GM12878 (cell line): ENCODE data around the gene GALNT11. TPM values are rescaled to one million over a fixed set of nuclear protein-coding genes. Genes with fewer than 3 reads are reported as not detected.
A peak's percentile ranks its signal among the peaks of the same experiment; 100 is the strongest.

ENCODE experiments used
- ATAC-seq: fragments of 200-7000 bp; cut with Tn5 transposase; 3 replicates; pipeline ENCODE4 v1.9.1; 2020; ENCODE audit warnings: mild to moderate bottlenecking, moderate library complexity
- BruUV-seq: library from RNA; stranded (reverse); fragments of 400-500 nt; replicated peaks from 2 replicates; lab custom pipeline; 2021; lab: Mats Ljungman, UMichigan
- CTCF ChIA-PET: fragments of 300-600 bp; sonication (Branson Sonifier 250); formaldehyde crosslinking; extraction: SDS; loops from one replicate; lab custom pipeline; 2021; ENCODE audit warnings: inconsistent platforms; lab: Yijun Ruan, JAX
- POLR2A ChIA-PET: fragments of 350-600 bp; formaldehyde crosslinking; extraction: SDS; loops from one replicate; lab custom pipeline; 2021; ENCODE audit warnings: inconsistent platforms; lab: Charles Lee
- RAD21 ChIA-PET: fragments of 300-600 bp; sonication (Branson Sonifier 250); formaldehyde crosslinking; loops from one replicate; lab custom pipeline; 2023; ENCODE audit warnings: antibody characterized with exemption; ENCODE audit not compliant: unreplicated experiment; lab: Charles Lee
- SMC1A ChIA-PET: fragments of 300-600 bp; sonication (Branson Sonifier 250); formaldehyde crosslinking; loops from one replicate; lab custom pipeline; 2023; ENCODE audit not compliant: unreplicated experiment, uncharacterized antibody; lab: Charles Lee
- DNase-seq: peaks from one replicate; pipeline ENCODE4 v3.0.0-alpha.2; 2011; ENCODE audit warnings: low read depth, low spot score
- FAIRE-seq: peaks from 3 replicates; lab custom pipeline; 2011; peaks lifted over from hg19 to GRCh38; lab: Jason Lieb, UNC
- H2AFZ ChIP-seq: 2 replicates; pipeline ENCODE4 v1.6.0; 2011; ENCODE audit warnings: low read depth, low read length, control low read depth; ENCODE audit not compliant: control insufficient read depth
- H3K27ac ChIP-seq: 2 replicates; pipeline ENCODE4 v1.5.1; 2011; ENCODE audit warnings: control low read depth; ENCODE audit not compliant: control insufficient read depth, insufficient read depth
- H3K27me3 ChIP-seq, 2 experiments: replicated peaks in 1 of 2; 2 replicates each; pipeline versions ENCODE4 v1.6.0 to v1.6.1; 2011; ENCODE audit warnings: low read length in 1 of 2; ENCODE audit not compliant: control insufficient read depth in 2 of 2, insufficient read depth in 2 of 2
- H3K36me3 ChIP-seq, 2 experiments: 2 replicates each; pipeline ENCODE4 v1.5.1; 2011; ENCODE audit warnings: low read length in 1 of 2; ENCODE audit not compliant: control insufficient read depth in 2 of 2, insufficient read depth in 2 of 2
- H3K4me1 ChIP-seq: 2 replicates; pipeline ENCODE4 v1.6.1; 2011; ENCODE audit warnings: mild to moderate bottlenecking, low read length, moderate library complexity, mixed read lengths; ENCODE audit not compliant: control insufficient read depth, insufficient read depth
- H3K4me2 ChIP-seq: 2 replicates; pipeline ENCODE4 v1.6.0; 2011; ENCODE audit warnings: control low read depth; ENCODE audit not compliant: control insufficient read depth, insufficient read depth
- H3K4me3 ChIP-seq: fragments of 200-600 bp; sonication (generic); 2 replicates; pipeline ENCODE4 v1.5.1; 2016
- H3K79me2 ChIP-seq: 2 replicates; pipeline ENCODE4 v1.6.0; 2011; ENCODE audit warnings: low read length; ENCODE audit not compliant: control insufficient read depth, insufficient read depth
- H3K9ac ChIP-seq: 2 replicates; pipeline ENCODE4 v1.8.0; 2011; ENCODE audit warnings: low read length, control low read depth, mixed read lengths; ENCODE audit not compliant: control insufficient read depth, insufficient read depth
- H3K9me3 ChIP-seq: replicated peaks from 3 replicates; pipeline ENCODE4 v1.5.1; 2011; ENCODE audit warnings: mild to moderate bottlenecking, low read length; ENCODE audit not compliant: control insufficient read depth, insufficient read depth
- H4K20me1 ChIP-seq: 2 replicates; pipeline ENCODE4 v1.6.0; 2011; ENCODE audit not compliant: control insufficient read depth, insufficient read depth
- CTCF ChIP-seq, 3 experiments: IDR thresholded peaks in 2 of 3; conservative IDR thresholded peaks in 1 of 3; 2 replicates each; pipeline ENCODE4 v1.5.1; 2011; ENCODE audit warnings: low read depth in 3 of 3, low read length in 3 of 3, mild to moderate bottlenecking in 3 of 3, control low read depth in 2 of 3, moderate library complexity in 2 of 3, inconsistent platforms in 1 of 3, mixed read lengths in 1 of 3; ENCODE audit not compliant: control insufficient read depth in 2 of 3, insufficient read depth in 1 of 3; ENCODE audit errors: extremely low read depth in 1 of 3
- CUX1 ChIP-seq: IDR thresholded peaks from 2 replicates; pipeline ENCODE4 v1.6.1; 2012; ENCODE audit warnings: improper control_type of control experiment, low read depth, low read length; ENCODE audit not compliant: insufficient replicate concordance
- MXI1 ChIP-seq: fragments of 150-350 bp; IDR thresholded peaks from 2 replicates; pipeline ENCODE4 v1.6.1; 2011; ENCODE audit warnings: low read depth, mild to moderate bottlenecking, inconsistent platforms, low read length, improper control_type of control experiment
- NR2C2 ChIP-seq: IDR thresholded peaks from 2 replicates; pipeline ENCODE4 v1.6.1; 2011; ENCODE audit warnings: borderline replicate concordance, low read depth; ENCODE audit not compliant: control insufficient read depth, insufficient read length
- POLR2AphosphoS5 ChIP-seq: IDR thresholded peaks from 2 replicates; pipeline ENCODE4 v1.6.1; 2011; ENCODE audit warnings: mild to moderate bottlenecking, low read length, inconsistent platforms
- RAD21 ChIP-seq: IDR thresholded peaks from 2 replicates; pipeline ENCODE4 v1.6.1; 2011; ENCODE audit warnings: mild to moderate bottlenecking, low read depth, low read length, moderate library complexity; ENCODE audit not compliant: insufficient read depth
- RUNX3 ChIP-seq: IDR thresholded peaks from 2 replicates; pipeline ENCODE4 v1.6.1; 2012; ENCODE audit warnings: low read length, inconsistent platforms
- WRNIP1 ChIP-seq: IDR thresholded peaks from 2 replicates; pipeline ENCODE4 v1.6.1; 2011; ENCODE audit warnings: low read depth, low read length, improper control_type of control experiment, borderline replicate concordance
- YBX1 ChIP-seq: fragments of 450-650 bp; IDR thresholded peaks from 2 replicates; pipeline ENCODE4 v1.6.1; 2016; ENCODE audit warnings: antibody characterized with exemption
- WGBS: methylation state at CpG from one replicate; pipeline ENCODE4 v1.1.6; 2016; ENCODE audit warnings: low lambda C conversion rate; ENCODE audit not compliant: insufficient replicate concordance, insufficient coverage; ENCODE audit errors: missing lambda C conversion rate; 5-methylcytosine and 5-hydroxymethylcytosine counted together
- in situ Hi-C: fragments of 300-500 bp; cut with MboI; formaldehyde crosslinking; loops from 9 replicates; pipeline ENCODE4 v1.14.3; 2018; ENCODE audit warnings: mixed read lengths
- intact Hi-C: fragments of 100-400 bp; cut with micrococcal nuclease; formaldehyde crosslinking; loops from one replicate; pipeline ENCODE4 v1.14.2; 2022; ENCODE audit not compliant: unreplicated experiment
- polyA plus RNA-seq, 11 experiments: library from polyadenylated mRNA; depleted of rRNA in 4 of 11; unstranded in 6 of 11; stranded (reverse) in 5 of 11; fragments of >200 nt; fragmentation: Nextera tagmentation in 4 of 11; fragmentation: Illumina TruSeq in 1 of 11; extraction: Ambion mirVana in 4 of 11; extraction: Trizol in 1 of 11; gene quantifications; 1 replicate in 1 of 11; 2 replicates in 10 of 11; pipeline versions ENCODE4 v1.2.1 to v1.2.3, GENCODE V29; 2011 to 2016; ENCODE audit warnings: inconsistent platforms in 2 of 11, missing spikeins in 2 of 11, low read depth in 1 of 11
- total RNA-seq, 4 experiments: library from RNA; depleted of rRNA in 3 of 4; stranded (reverse); fragments of >200 nt in 3 of 4; fragmentation: Illumina TruSeq in 1 of 4; extraction: Trizol in 1 of 4; gene quantifications; 2 replicates each; pipeline versions ENCODE4 v1.2.1 to v1.2.3, GENCODE V29; 2013 to 2021
- TF ChIP-seq, protein P1 (sequence below): fragments of 450-650 bp; IDR thresholded peaks from 2 replicates; pipeline ENCODE4 v1.6.1; 2017; ENCODE audit warnings: mild to moderate bottlenecking

The GALNT11 gene
- total and polyA plus RNA-seq, 10 of the 15 experiments (the other 5 are each of a cell fraction or from before 2014, with no cell fraction given): 2.0 to 9.5 (median 6.4) TPM

GRCh38 chr7:151992375-151992774 is 33.1 kb upstream of the GALNT11 start:
- Histone ChIP-seq H3K9ac (no peak overlapping the region), H3K79me2 (no peaks in the 10 kb centered on the region), H3K4me3 (no peak overlapping the region), H3K27me3 (no peaks in the 10 kb centered on the region), H3K4me1 (no peaks in the 10 kb centered on the region), H4K20me1 (no peaks in the 10 kb centered on the region), H3K27ac (no peak overlapping the region), H2AFZ (no peak overlapping the region), H3K36me3 (no peaks in the 10 kb centered on the region), H3K4me2 (no peak overlapping the region), H3K9me3 (no peaks in the 10 kb centered on the region)
- CTCF ChIA-PET: no interaction called here
- no peak for TF ChIP-seq MXI1
- TF ChIP-seq YBX1: no peak
- TF ChIP-seq, protein P1, sequence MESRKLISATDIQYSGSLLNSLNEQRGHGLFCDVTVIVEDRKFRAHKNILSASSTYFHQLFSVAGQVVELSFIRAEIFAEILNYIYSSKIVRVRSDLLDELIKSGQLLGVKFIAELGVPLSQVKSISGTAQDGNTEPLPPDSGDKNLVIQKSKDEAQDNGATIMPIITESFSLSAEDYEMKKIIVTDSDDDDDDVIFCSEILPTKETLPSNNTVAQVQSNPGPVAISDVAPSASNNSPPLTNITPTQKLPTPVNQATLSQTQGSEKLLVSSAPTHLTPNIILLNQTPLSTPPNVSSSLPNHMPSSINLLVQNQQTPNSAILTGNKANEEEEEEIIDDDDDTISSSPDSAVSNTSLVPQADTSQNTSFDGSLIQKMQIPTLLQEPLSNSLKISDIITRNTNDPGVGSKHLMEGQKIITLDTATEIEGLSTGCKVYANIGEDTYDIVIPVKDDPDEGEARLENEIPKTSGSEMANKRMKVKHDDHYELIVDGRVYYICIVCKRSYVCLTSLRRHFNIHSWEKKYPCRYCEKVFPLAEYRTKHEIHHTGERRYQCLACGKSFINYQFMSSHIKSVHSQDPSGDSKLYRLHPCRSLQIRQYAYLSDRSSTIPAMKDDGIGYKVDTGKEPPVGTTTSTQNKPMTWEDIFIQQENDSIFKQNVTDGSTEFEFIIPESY: no peak
- peak in 2 of 3 experiments; percentile 13 to 21; a peak in 2 of 6 replicates for TF ChIP-seq CTCF (IDR thresholded peaks at IDR 0.05 in 2 of 3, conservative IDR thresholded peaks at IDR 0.05 in 1 of 3; ENCODE audit: control insufficient read depth in 2 of 3, extremely low read depth in 1 of 3, insufficient read depth in 1 of 3, low read depth in 3 of 3, low read length in 3 of 3)
- TF ChIP-seq POLR2AphosphoS5: no peak
- no peak for TF ChIP-seq NR2C2
- no peak for TF ChIP-seq RUNX3
- TF ChIP-seq WRNIP1: no peak
- 0 out of 2 replicates have a peak, but pooled peaks have one; percentile 8 for TF ChIP-seq RAD21
- no peak for TF ChIP-seq CUX1
- in situ Hi-C loops: no loop called here
- 25% methylated on average over 9 of the region's 12 CpGs for WGBS
- no peak for DNase-seq
- no peak for FAIRE-seq
- POLR2A ChIA-PET: no interaction called here
- ATAC-seq: peak; percentile 66
- SMC1A ChIA-PET: no interaction called here
- RAD21 ChIA-PET: no interaction called here
- intact Hi-C loops: no loop called here
- BruUV-seq: no TSS peak
